Choroid plexus epithelial cell (primary cell): ENCODE data around the gene TMEM45A.
"Not testable (repeated sequence)": the region's sequence is repeated elsewhere in the genome, so short reads cannot be mapped to it uniquely, and the experiment has no call there.

Experiments
- DNase-seq: peaks from one replicate; pipeline ENCODE4 v3.0.0-alpha.2; 2010; ENCODE audit warnings: low read depth
- H3K4me3 ChIP-seq: 2 replicates; pipeline ENCODE4 v1.5.1; 2011; ENCODE audit warnings: low read depth, mild to moderate bottlenecking, control low read depth, low read length, moderate library complexity
- CTCF ChIP-seq: conservative IDR thresholded peaks from 2 replicates; pipeline ENCODE4 v1.5.1; 2011; ENCODE audit warnings: low read depth, mild to moderate bottlenecking, control low read depth, inconsistent platforms, low read length, moderate library complexity

Gene TMEM45A

GRCh38 chr3:100468676-100469075, 23.7 kb upstream of the TMEM45A start:
- TF ChIP-seq CTCF: no peak
- DNase-seq: no peak
- H3K4me3 ChIP-seq: no peak overlapping the region

GRCh38 chr3:100470951-100471350, 21.5 kb upstream of the TMEM45A start:
- no peak for DNase-seq
- H3K4me3 ChIP-seq: no peak overlapping the region
- TF ChIP-seq CTCF: no peak

GRCh38 chr3:100471444-100471843, 21.0 kb upstream of the TMEM45A start:
- DNase-seq: no peak
- TF ChIP-seq CTCF: no peak
- H3K4me3 ChIP-seq: no peak overlapping the region

- not testable (repeated sequence) for H3K4me3 ChIP-seq, DNase-seq
Measured at GRCh38 chr3:100477851-100478360, 14.5 kb upstream of the TMEM45A start.

GRCh38 chr3:100478521-100478920, 13.9 kb upstream of the TMEM45A start:
- not testable (repeated sequence) for H3K4me3 ChIP-seq

GRCh38 chr3:100480081-100480480, 12.3 kb upstream of the TMEM45A start:
- TF ChIP-seq CTCF: no peak
- no peak for DNase-seq
- no peak overlapping the region for H3K4me3 ChIP-seq

More at GRCh38 chr3:100478521-100478920, 13.9 kb upstream of the TMEM45A start:
- DNase-seq: not testable (repeated sequence)

- TF ChIP-seq CTCF: no peak
- DNase-seq: no peak
- no peak overlapping the region for H3K4me3 ChIP-seq
Measured at GRCh38 chr3:100482176-100482575, 10.2 kb upstream of the TMEM45A start.

GRCh38 chr3:100483529-100483928, 8.9 kb upstream of the TMEM45A start:
- DNase-seq: no peak
- no peak for TF ChIP-seq CTCF
- no peak overlapping the region for H3K4me3 ChIP-seq
